GM12872 (cell line): Measurements from ENCODE around the gene AFDN.

ENCODE experiments used
- TF ChIP-seq, protein P1 (sequence below): IDR thresholded peaks from 3 replicates; pipeline ENCODE4 v1.5.1; 2011; ENCODE audit warnings: low read depth, mild to moderate bottlenecking, low read length, moderate library complexity; ENCODE audit not compliant: insufficient read depth

Gene AFDN

DNA sequence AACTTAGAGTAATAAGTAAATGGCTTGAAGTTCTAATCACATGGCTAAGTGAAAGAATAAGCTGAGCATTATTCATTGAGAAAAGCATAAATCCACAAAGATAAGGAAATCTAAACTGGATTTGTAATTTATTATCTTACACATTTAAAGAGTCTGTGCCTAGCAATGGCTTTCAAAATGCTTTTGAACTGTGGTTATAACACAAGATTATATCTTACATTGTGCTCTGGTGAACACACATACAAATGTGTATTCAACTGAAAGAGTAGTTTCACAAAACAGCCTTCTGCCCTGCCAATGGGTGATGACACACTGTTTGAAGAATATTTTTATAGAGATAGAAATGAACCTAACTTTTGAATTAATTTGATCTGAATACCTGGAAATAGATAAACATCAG, 83.3 kb downstream of the AFDN start:
- TF ChIP-seq, protein P1, sequence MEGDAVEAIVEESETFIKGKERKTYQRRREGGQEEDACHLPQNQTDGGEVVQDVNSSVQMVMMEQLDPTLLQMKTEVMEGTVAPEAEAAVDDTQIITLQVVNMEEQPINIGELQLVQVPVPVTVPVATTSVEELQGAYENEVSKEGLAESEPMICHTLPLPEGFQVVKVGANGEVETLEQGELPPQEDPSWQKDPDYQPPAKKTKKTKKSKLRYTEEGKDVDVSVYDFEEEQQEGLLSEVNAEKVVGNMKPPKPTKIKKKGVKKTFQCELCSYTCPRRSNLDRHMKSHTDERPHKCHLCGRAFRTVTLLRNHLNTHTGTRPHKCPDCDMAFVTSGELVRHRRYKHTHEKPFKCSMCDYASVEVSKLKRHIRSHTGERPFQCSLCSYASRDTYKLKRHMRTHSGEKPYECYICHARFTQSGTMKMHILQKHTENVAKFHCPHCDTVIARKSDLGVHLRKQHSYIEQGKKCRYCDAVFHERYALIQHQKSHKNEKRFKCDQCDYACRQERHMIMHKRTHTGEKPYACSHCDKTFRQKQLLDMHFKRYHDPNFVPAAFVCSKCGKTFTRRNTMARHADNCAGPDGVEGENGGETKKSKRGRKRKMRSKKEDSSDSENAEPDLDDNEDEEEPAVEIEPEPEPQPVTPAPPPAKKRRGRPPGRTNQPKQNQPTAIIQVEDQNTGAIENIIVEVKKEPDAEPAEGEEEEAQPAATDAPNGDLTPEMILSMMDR = no peak

DNA sequence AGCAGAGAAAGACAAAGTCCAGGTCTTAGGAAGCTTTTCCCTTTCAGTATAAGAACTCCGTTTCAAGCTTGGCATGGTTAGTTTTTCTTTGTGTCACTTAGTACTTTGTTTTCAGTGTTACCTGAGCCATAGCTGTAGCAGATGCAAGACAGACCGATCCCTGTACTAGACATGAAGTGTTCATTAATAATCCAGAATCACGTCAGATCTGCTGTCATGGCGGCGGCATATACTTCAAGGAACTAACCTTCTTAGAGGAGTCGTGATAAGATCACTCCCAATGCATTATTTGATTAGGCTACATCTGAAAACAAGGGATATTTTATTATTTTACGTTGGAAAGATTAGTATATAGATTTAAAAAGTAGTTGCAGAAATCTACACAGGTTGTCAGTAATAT, 83.9 kb downstream of the AFDN start:
- TF ChIP-seq, protein P1 = no peak

DNA sequence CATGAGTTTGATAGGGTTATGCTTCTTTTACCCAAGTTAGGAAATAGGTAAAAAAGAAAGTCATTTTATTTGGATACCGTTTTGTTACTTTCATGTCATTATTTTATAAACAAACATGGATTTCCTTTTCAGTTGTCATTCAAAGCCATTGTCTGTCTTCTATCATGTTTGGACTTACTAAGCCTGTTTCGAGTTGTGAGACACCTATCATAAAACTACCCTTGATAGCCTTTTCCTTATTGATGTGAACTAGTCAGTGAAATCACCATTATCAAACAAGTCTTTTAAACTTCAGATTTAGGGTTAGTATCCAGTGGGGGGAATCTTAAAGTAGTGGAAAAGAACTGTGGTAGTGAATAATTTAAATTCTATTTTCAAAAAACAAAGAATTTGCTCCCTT, 85.8 kb downstream of the AFDN start:
- TF ChIP-seq, protein P1 = no peak

DNA sequence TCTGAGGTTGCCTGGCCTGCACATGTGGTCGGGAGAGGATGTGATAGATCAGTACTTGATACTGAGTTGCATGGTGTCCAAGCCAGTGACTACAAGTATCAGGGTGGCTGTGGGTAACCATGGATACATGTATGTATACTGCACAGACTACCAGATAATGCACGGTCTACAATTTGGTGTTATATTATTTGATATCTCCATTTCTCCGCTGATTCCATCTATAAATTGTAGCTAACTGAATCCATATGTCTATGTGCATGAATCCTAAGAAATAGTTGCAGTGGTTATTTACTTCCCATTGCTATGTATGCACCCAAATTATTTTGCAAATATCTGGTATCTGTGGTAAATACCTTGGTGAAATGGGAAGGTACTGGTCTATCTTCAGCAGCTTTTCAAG, 87.0 kb downstream of the AFDN start:
- TF ChIP-seq, protein P1 = no peak

DNA sequence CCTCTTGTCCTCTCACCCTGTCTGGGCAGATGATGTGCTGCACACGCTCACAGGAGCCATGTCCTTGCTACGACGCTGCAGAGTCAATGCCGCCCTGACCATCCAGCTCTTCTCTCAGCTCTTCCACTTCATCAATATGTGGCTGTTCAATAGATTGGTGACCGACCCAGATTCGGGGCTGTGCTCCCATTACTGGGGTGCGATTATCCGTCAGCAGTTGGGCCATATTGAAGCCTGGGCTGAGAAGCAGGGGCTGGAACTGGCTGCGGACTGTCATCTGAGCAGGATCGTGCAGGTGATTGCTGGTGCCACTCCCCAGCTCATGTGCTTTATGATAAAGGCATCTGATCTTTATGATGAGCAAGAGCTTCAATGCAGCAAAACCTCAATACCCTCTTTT, 88.4 kb downstream of the AFDN start:
- TF ChIP-seq, protein P1 = no peak

DNA sequence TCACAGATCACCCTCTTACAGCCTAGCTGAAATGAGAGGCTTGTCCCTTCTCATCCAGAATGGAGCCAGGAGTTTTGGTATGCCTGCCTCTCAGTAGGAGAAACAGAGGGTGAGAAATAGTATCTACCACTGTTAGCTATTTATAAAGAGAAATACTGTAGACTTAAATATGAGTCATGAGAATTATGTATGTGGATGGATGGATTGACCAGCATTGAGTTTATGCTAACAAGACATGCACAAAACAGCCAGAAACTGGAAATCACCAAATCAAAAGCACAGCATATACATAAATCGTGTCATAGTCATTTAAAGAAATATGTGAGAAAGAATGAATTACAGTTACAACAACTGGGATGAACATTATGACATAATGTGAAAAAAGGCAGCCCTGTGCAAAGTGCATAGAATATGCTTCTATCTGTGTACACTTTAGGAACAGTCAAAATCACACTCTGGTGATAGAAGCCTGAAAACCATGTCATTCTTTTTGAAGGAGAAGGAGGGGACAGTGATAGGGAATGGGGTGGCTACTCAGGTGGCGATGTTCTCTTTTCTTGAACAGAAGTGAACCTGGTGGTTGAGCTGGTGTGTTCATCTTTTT, 90.9 kb downstream of the AFDN start:
- TF ChIP-seq, protein P1 = no peak

DNA sequence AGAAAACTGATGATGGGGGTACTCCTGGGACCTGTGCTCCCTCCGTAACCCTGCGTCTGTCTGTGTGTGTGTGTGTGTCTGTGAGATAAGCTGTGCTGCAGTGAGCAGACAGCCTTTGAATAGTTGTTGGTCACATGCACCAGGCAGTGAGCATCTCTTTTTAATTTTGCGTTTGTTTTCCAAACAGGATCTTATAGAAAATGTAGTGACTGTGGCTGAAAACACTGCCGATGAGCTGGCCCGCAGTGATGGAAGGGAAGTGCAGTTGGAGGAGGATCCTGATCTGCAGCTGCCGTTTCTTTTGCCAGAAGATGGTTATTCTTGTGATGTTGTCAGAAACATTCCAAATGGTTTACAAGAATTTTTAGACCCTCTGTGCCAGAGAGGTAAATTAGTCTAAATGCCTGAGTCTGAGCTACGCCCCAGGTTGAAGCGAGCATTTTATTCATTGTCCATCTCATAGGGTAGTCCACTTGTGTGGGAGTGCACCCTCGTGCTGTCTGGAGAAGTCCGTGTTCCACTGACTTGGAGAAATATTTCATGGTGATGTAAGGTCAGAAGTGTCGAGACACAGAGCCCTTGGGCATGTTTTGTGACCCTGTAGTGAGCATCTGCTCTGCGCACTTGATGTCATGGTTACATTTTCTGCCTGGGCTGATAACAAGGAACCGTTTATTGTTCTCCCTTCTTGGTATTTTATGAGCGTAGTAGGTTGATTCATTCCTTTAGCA, 92.0 kb downstream of the AFDN start:
- TF ChIP-seq, protein P1 = no peak
